GM21367 (cell line): ENCODE measurements around the gene MAST2.
A peak's percentile ranks its signal among the peaks of the same experiment; 100 is the strongest.

ENCODE experiments used
- ATAC-seq: cut with Tn5 transposase; IDR thresholded peaks from one replicate; pipeline ENCODE4 v1.9.1; 2021; ENCODE audit not compliant: unreplicated experiment

Gene MAST2

GRCh38 chr1:46013581-46013980 is 210.2 kb downstream of the MAST2 start:
- ATAC-seq: no peak

- no peak for ATAC-seq
Observed at GRCh38 chr1:46017876-46018503, 214.6 kb downstream of the MAST2 start.

GRCh38 chr1:46019348-46019747 is 215.9 kb downstream of the MAST2 start:
- ATAC-seq: no peak

GRCh38 chr1:46020010-46020409 is 216.6 kb downstream of the MAST2 start:
- no peak for ATAC-seq

- no peak for ATAC-seq
Observed at GRCh38 chr1:46021046-46021996, 217.9 kb downstream of the MAST2 start.

DNA sequence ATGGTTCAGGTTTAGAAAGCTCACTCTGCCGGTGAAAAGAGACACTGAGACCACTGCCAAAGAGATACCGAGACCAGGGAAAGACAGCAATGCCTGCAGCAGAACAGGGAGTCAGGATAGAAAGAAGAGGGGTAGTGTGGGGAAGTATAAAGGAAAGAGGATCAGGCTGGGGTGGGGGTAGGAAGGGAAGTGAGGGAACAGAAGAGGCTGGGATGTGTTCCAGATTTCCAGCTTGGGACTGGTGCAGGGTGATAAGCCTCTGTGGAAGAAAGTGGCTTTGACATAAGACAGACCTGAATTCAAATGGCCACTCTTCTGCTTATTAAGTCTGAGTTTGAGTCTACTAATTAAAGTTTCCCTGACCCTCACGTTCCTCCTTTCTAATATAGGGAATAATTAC is 223.1 kb downstream of the MAST2 start:
- ATAC-seq: no peak

DNA sequence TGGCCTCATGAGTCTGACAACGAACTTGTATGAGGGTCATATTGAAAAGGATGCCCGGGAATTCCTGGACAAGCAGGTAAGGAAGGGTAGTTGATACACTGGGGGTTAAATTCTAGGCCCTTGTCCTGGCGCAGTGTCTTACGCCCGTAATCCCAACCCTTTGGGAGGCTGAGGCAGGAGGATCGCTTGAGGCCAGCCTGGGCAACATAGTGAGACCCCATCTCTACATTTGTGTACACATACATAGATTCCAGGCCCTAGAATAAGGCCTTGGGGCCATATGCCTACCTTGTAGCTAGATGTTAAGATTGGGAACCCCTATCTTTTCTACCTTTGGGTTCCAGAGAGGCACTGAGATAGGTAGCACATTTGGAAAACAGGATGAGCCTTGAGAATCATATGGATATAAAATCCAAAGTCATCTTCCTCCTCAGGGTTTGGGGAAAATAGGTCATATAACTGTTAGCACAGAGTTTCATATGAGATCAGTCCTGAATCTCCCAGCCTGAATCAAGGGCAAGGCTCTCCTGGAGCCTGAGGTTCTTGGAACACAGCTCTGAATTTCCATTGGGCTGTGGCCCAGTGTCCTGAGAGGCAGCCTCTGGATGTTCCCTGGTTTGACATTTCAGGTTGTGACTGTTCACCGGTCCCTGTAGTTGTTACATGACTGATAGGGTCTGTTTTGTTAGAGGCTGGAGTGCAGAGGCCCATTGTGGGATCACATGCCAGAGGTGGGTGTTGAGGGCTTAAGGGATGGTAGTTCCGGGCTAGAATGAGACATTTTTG is 224.6 kb downstream of the MAST2 start:
- no peak for ATAC-seq

- ATAC-seq: no peak
Observed at GRCh38 chr1:46030074-46030870, 226.9 kb downstream of the MAST2 start.

GRCh38 chr1:46030876-46031660 is 227.7 kb downstream of the MAST2 start:
- no peak for ATAC-seq

DNA sequence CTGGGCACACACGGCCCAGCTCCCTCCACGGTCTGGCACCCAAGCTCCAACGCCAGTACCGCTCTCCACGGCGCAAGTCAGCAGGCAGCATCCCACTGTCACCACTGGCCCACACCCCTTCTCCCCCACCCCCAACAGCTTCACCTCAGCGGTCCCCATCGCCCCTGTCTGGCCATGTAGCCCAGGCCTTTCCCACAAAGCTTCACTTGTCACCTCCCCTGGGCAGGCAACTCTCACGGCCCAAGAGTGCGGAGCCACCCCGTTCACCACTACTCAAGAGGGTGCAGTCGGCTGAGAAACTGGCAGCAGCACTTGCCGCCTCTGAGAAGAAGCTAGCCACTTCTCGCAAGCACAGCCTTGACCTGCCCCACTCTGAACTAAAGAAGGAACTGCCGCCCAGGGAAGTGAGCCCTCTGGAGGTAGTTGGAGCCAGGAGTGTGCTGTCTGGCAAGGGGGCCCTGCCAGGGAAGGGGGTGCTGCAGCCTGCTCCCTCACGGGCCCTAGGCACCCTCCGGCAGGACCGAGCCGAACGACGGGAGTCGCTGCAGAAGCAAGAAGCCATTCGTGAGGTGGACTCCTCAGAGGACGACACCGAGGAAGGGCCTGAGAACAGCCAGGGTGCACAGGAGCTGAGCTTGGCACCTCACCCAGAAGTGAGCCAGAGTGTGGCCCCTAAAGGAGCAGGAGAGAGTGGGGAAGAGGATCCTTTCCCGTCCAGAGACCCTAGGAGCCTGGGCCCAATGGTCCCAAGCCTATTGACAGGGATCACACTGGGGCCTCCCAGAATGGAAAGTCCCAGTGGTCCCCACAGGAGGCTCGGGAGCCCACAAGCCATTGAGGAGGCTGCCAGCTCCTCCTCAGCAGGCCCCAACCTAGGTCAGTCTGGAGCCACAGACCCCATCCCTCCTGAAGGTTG is 231.4 kb downstream of the MAST2 start:
- no peak for ATAC-seq

- ATAC-seq: peak; percentile 50
Observed at GRCh38 chr1:46036894-46037839, 233.8 kb downstream of the MAST2 start.

DNA sequence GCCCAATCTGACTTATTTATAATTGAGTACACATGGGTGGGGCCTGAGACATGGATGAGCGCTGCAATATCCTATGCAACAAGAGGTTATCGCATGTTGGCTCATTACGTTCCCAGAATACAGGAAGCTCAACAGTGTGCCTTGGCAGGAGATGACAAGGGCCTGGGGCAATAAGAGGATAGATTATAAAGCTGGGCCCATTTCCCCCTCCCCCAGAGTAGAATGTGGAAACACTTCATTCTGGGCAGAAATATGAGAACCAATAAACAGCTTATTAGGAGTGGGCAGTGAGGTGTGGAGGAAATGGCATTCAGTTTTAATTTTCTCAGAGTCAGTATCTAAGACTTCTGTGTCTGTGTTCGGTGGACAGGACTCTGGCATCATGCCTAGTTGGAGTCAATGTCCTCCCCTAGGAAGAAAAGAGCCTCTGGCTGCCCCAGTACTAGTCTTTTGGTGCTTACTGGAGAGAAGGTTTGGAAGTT is 236.2 kb downstream of the MAST2 start:
- no peak for ATAC-seq

DNA sequence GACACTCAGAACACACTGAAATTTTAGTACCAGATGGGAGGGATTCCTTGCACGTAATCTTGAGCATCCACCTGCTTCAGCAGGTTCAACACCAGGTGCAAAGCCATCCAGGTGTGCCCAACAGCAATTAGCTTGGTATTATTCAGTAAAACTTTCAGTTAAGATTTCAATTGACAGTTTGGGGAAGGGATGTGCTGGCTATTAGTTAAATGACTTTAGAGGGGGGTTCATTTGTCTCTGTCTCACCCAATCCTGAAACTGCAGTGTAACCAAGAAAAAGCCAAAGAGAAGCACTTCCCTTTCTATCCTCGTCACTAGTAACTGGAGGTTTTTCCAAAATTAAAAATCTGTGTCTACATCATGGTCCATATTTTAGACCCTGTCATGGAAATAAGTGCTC is 238.1 kb downstream of the MAST2 start:
- ATAC-seq: no peak

DNA sequence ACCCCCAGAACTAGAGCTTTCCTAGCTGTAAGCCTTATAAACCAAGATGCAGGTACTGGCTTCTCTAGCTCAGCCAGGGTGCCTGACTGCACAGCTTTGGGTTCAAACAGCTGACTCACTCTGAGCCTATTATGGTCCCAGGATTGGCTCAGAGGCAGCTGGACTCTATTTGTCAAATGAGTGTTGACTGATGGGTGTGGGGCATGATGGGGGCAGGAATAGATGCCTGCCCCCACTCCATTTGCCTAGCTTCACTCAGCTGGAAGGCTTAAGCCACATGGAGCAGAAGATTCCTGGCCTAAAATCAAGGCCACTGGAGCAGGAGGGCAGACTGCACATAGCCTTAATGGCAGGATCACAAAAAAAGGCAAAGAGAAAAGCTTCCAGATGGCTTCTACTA is 238.6 kb downstream of the MAST2 start:
- no peak for ATAC-seq

- ATAC-seq: peak; percentile 81
Observed at GRCh38 chr1:46043458-46044017, 240.1 kb downstream of the MAST2 start.

DNA sequence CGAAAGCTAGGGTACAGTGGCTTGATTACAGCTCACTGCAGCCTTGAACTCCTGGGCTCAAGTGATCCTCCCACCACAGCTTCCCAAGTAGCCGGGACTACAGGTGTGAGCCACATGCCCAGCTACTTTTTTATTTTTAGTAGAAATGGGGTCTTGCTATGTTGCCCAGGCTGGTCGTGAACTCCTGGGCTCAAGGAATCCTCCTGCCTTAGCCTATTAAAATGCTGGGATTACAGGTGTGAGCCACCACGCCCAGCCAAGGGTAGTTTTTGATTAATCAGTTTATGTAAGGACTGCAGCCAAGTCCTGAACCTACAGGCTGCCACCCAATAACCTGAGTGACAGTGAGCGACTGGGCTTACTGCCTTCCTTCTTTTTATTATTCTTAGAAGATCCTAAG is 240.7 kb downstream of the MAST2 start:
- ATAC-seq: no peak

GRCh38 chr1:46053734-46054133 is 250.3 kb downstream of the MAST2 start:
- no peak for ATAC-seq
